ENCODE results near the gene PPP4R1. TPM values are rescaled to one million over a fixed set of nuclear protein-coding genes. Genes with fewer than 3 reads are reported as not detected.
A peak's percentile ranks its signal among the peaks of the same experiment; 100 is the strongest.

PPP4R1 gene
- total RNA-seq, 1 experiment from 2014 or later: 71.1 TPM

- Mint-ChIP-seq H3K27me3 (ENCODE audit: low read depth) (no peaks in the 10 kb centered on the region), H3K4me1 (peaks cover 56% of the 10 kb centered on the region), H3K27ac (no peak overlapping the region), H3K36me3 (peaks cover 13% of the 10 kb centered on the region), H3K9me3 (no peaks in the 10 kb centered on the region), H3K4me3 (peak overlapping the region; percentile 89)
- POLR2A ChIA-PET: no interaction called here
- TF ChIP-seq ZNF396 (CRISPR knock-in tag; IDR thresholded peaks at IDR 0.05; ENCODE audit: borderline replicate concordance) (no peak), ATF2 (CRISPR knock-in tag; IDR thresholded peaks at IDR 0.05; ENCODE audit: borderline replicate concordance, low read depth) (no peak), ATF1 (CRISPR knock-in tag; IDR thresholded peaks at IDR 0.05) (no peak), MYBL2 (CRISPR knock-in tag; IDR thresholded peaks at IDR 0.05) (no peak), ZNF138 (CRISPR knock-in tag; conservative IDR thresholded peaks at IDR 0.05) (no peak), ZNF671 (CRISPR knock-in tag; IDR thresholded peaks at IDR 0.05) (no peak)
- TF ChIP-seq, protein P1, sequence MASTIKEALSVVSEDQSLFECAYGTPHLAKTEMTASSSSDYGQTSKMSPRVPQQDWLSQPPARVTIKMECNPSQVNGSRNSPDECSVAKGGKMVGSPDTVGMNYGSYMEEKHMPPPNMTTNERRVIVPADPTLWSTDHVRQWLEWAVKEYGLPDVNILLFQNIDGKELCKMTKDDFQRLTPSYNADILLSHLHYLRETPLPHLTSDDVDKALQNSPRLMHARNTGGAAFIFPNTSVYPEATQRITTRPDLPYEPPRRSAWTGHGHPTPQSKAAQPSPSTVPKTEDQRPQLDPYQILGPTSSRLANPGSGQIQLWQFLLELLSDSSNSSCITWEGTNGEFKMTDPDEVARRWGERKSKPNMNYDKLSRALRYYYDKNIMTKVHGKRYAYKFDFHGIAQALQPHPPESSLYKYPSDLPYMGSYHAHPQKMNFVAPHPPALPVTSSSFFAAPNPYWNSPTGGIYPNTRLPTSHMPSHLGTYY (CRISPR knock-in tag; IDR thresholded peaks at IDR 0.05): no peak
- ATAC-seq (no peak), DNase-seq (ENCODE audit: low spot score) (no peak)
- CTCF ChIA-PET: no interaction called here
These were observed 1.4 kb downstream of the PPP4R1 start for GRCh38 chr18:9612977-9613376.

- peak overlapping the region; percentile 79 for H3K27ac Mint-ChIP-seq
These were observed 2.0 kb downstream of the PPP4R1 start for GRCh38 chr18:9612215-9612830.

More at GRCh38 chr18:9612215-9612830, 2.0 kb downstream of the PPP4R1 start:
- H3K36me3 Mint-ChIP-seq: peaks cover 13% of the 10 kb centered on the region
- ChIA-PET CTCF (interaction anchor here (0.6 to 1.0 kb wide), 2 partner anchors 20 to 179 kb away, joined by 3 read pairs; no protein-coding TSS in a partner anchor), POLR2A (interaction anchor here (0.5 kb wide), 1 partner anchor 10 kb away, joined by 4 read pairs; no protein-coding TSS in a partner anchor)
- H3K9me3 Mint-ChIP-seq: no peaks in the 10 kb centered on the region
- peak overlapping the region; percentile 89 for H3K4me3 Mint-ChIP-seq
- H3K4me1 Mint-ChIP-seq: peaks cover 56% of the 10 kb centered on the region
- H3K27me3 Mint-ChIP-seq (ENCODE audit: low read depth): no peaks in the 10 kb centered on the region
- DNase-seq (ENCODE audit: low spot score) (no peak), ATAC-seq (peak; percentile 6; the same call in 1 of the 2 replicates)
- TF ChIP-seq ATF6 (CRISPR knock-in tag; IDR thresholded peaks at IDR 0.05) (no peak), CTCF (IDR thresholded peaks at IDR 0.05) (0 out of 2 replicates have a peak, but pooled peaks have one; percentile 28), FOXJ3 (CRISPR knock-in tag; IDR thresholded peaks at IDR 0.05; ENCODE audit: borderline replicate concordance) (no peak)
